Endodermal cell (in vitro differentiated cells): ENCODE measurements around the gene TUBGCP4. TPM values are rescaled to one million over a fixed set of nuclear protein-coding genes. Genes with fewer than 3 reads are reported as not detected.

Experiments used
- DNase-seq: peaks from one replicate; pipeline ENCODE4 v3.0.0-alpha.2; 2017
- H3K27ac ChIP-seq: 2 replicates; pipeline ENCODE4 v1.5.1; 2013; ENCODE audit warnings: mild to moderate bottlenecking, low read depth, low read length, moderate library complexity
- H3K27me3 ChIP-seq: 2 replicates; pipeline ENCODE4 v1.6.1; 2013; ENCODE audit warnings: mild to moderate bottlenecking, low read length, moderate library complexity; ENCODE audit not compliant: insufficient read depth, control insufficient read depth, poor library complexity, severe bottlenecking
- H3K36me3 ChIP-seq: 2 replicates; pipeline ENCODE4 v1.7.0; 2013; ENCODE audit warnings: mild to moderate bottlenecking, low read length, moderate library complexity; ENCODE audit not compliant: control insufficient read depth, insufficient read depth
- H3K4me1 ChIP-seq: one replicate; pipeline ENCODE4 v1.7.0; 2013; ENCODE audit warnings: low read length; ENCODE audit not compliant: control insufficient read depth, insufficient read depth
- H3K4me3 ChIP-seq: 2 replicates; pipeline ENCODE4 v1.5.1; 2013; ENCODE audit warnings: mild to moderate bottlenecking, low read length, moderate library complexity
- H3K9ac ChIP-seq: 2 replicates; pipeline ENCODE4 v1.6.1; 2013; ENCODE audit warnings: mild to moderate bottlenecking, low read length, moderate library complexity; ENCODE audit not compliant: poor library complexity, severe bottlenecking; ENCODE audit errors: extremely low read depth
- H3K9me3 ChIP-seq: 2 replicates; pipeline ENCODE4 v1.6.1; 2013; ENCODE audit warnings: mild to moderate bottlenecking, low read length, moderate library complexity; ENCODE audit not compliant: control insufficient read depth
- H3K27ac Mint-ChIP-seq: 2 replicates; pipeline ENCODE4 v1.8.0; 2020; ENCODE audit warnings: mixed read lengths
- H3K27me3 Mint-ChIP-seq: 2 replicates; pipeline ENCODE4 v1.8.0; 2021; ENCODE audit warnings: mild to moderate bottlenecking, mixed read lengths; ENCODE audit not compliant: insufficient read depth
- H3K36me3 Mint-ChIP-seq: 2 replicates; pipeline ENCODE4 v1.8.0; 2020; ENCODE audit warnings: low read depth, mixed read lengths
- H3K4me1 Mint-ChIP-seq: 2 replicates; pipeline ENCODE4 v1.8.0; 2020; ENCODE audit warnings: mixed read lengths
- H3K4me3 Mint-ChIP-seq: 2 replicates; pipeline ENCODE4 v1.8.0; 2020; ENCODE audit warnings: mild to moderate bottlenecking, moderate library complexity, mixed read lengths
- H3K9me3 Mint-ChIP-seq: 2 replicates; pipeline ENCODE4 v1.8.0; 2020; ENCODE audit warnings: mild to moderate bottlenecking, mixed read lengths
- WGBS, 2 experiments: methylation state at CpG; one replicate each; pipeline versions ENCODE4 v1.1.5 to v1.1.7; 2013; ENCODE audit warnings: missing lambda C conversion rate in 2 of 2, mixed read lengths in 1 of 2; ENCODE audit not compliant: insufficient coverage in 1 of 2, insufficient read length in 1 of 2; 5-methylcytosine and 5-hydroxymethylcytosine counted together
- total RNA-seq, 2 donors: library from RNA; stranded (reverse); fragmentation: NEBNext Ultra II Directional in 1 of 2; extraction: Animal tissue kit (Norgen Biotek cat#: 25700) in 1 of 2; gene quantifications; 2 replicates in 1 of 2; 3 replicates in 1 of 2; pipeline ENCODE4 v1.2.1, GENCODE V29; 2021
- TF ChIP-seq, protein P1 (sequence below): fragments of 200-600 bp; sonication (generic); conservative IDR thresholded peaks from 2 replicates; pipeline ENCODE4 v1.5.0; 2021; ENCODE audit warnings: antibody characterized with exemption, mild to moderate bottlenecking

The TUBGCP4 gene
- total RNA-seq, 2 donors from 2014 or later: 19.3 to 20.0 TPM

DNA sequence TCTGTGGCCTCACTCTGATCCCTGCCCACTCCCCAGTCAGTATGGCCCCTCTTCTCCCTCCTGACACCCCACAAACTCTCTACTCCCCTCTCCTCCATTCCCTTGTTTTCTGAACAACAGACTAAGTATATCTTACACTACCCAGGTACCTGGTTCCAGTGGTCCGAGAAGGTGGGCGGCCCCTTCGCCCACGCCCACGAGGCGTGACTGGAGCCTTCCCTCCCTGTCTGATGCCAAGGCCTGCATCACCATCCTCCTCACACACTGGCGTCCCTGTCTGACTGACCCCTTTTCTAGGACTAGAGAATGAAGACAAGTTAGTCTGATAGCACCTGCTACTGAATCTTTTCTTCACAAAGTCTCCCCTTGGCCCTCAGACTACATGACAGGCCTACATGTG is 50.0 kb downstream of the TUBGCP4 start:
- H3K4me1 ChIP-seq: peaks cover 11% of the 10 kb centered on the region
- H3K27me3 ChIP-seq: no peaks in the 10 kb centered on the region
- TF ChIP-seq, protein P1, sequence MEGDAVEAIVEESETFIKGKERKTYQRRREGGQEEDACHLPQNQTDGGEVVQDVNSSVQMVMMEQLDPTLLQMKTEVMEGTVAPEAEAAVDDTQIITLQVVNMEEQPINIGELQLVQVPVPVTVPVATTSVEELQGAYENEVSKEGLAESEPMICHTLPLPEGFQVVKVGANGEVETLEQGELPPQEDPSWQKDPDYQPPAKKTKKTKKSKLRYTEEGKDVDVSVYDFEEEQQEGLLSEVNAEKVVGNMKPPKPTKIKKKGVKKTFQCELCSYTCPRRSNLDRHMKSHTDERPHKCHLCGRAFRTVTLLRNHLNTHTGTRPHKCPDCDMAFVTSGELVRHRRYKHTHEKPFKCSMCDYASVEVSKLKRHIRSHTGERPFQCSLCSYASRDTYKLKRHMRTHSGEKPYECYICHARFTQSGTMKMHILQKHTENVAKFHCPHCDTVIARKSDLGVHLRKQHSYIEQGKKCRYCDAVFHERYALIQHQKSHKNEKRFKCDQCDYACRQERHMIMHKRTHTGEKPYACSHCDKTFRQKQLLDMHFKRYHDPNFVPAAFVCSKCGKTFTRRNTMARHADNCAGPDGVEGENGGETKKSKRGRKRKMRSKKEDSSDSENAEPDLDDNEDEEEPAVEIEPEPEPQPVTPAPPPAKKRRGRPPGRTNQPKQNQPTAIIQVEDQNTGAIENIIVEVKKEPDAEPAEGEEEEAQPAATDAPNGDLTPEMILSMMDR: no peak
- H3K9ac ChIP-seq: no peak overlapping the region
- Mint-ChIP-seq H3K4me1 (peaks cover 10% of the 10 kb centered on the region), H3K9me3 (no peaks in the 10 kb centered on the region), H3K4me3 (no peak overlapping the region), H3K27me3 (no peaks in the 10 kb centered on the region), H3K27ac (no peak overlapping the region), H3K36me3 (peaks cover 75% of the 10 kb centered on the region)
- peaks cover 93% of the 10 kb centered on the region for H3K36me3 ChIP-seq
- no peak for DNase-seq
- H3K4me3 ChIP-seq: no peak overlapping the region
- no peak overlapping the region for H3K27ac ChIP-seq
- no peaks in the 10 kb centered on the region for H3K9me3 ChIP-seq
- WGBS, 2 experiments: 96 to 97% methylated on average over 7 of the region's 7 CpGs

DNA sequence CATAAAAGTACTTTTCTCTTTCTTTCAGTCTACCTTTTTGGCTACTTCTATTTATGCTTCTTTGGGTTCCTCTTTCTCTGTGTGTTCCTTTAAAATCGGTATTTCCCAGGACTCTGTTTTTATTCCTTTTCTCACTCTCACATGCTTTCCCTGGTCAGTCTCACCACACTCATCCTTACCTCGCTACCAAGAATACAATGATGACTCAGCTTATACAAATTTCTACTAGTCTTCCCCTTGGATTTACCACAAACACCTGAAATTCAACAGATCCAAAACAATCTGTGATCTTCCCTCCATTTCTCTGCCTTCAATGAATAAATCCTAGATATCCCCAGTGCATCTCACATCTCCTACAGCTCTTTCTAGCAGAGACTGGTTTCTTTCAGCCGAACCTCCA is 52.9 kb downstream of the TUBGCP4 start:
- no peak overlapping the region for H3K4me3 ChIP-seq
- no peaks in the 10 kb centered on the region for H3K4me1 ChIP-seq
- 89 to 96% methylated on average over 3 of the region's 3 CpGs for WGBS, 2 experiments
- DNase-seq: no peak
- no peaks in the 10 kb centered on the region for H3K27me3 ChIP-seq
- no peaks in the 10 kb centered on the region for H3K9me3 Mint-ChIP-seq
- H3K36me3 Mint-ChIP-seq: peaks cover 80% of the 10 kb centered on the region
- no peaks in the 10 kb centered on the region for H3K4me1 Mint-ChIP-seq
- no peak overlapping the region for H3K27ac Mint-ChIP-seq
- no peak overlapping the region for H3K9ac ChIP-seq
- TF ChIP-seq, protein P1: no peak
- H3K36me3 ChIP-seq: peaks cover 92% of the 10 kb centered on the region
- no peak overlapping the region for H3K4me3 Mint-ChIP-seq
- H3K27me3 Mint-ChIP-seq: no peaks in the 10 kb centered on the region
- H3K27ac ChIP-seq: no peak overlapping the region
- H3K9me3 ChIP-seq: no peaks in the 10 kb centered on the region

DNA sequence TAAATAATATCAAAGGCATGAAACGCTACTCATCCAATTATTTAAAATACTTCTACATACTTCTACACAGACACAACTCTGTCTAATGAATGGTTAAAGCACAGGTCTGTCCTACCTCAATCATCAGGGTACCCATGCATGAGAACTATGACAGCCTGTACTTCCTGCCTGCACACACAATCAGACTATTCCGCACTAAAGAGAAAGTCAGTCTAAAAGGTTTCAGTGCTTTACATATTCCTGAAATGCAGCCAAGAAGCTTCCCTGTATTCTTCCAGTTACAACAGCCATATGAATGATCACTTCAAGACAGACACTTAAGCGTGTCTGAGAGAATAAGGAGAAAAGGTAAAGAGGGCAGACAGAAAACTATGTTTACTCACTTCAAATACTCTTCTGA is 58.8 kb downstream of the TUBGCP4 start:
- peaks cover 91% of the 10 kb centered on the region for H3K36me3 ChIP-seq

More for the DNA sequence above, 58.8 kb downstream of the TUBGCP4 start:
- no peak overlapping the region for H3K27ac Mint-ChIP-seq
- H3K9me3 Mint-ChIP-seq: no peaks in the 10 kb centered on the region
- H3K4me1 ChIP-seq: no peaks in the 10 kb centered on the region
- H3K27me3 Mint-ChIP-seq: no peaks in the 10 kb centered on the region
- H3K4me1 Mint-ChIP-seq: no peaks in the 10 kb centered on the region
- no peak overlapping the region for H3K4me3 Mint-ChIP-seq
- no peak overlapping the region for H3K27ac ChIP-seq
- no peaks in the 10 kb centered on the region for H3K9me3 ChIP-seq
- WGBS, 2 experiments: 93 to 94% methylated on average over 1 to 2 of the region's 3 CpGs
- no peak overlapping the region for H3K9ac ChIP-seq
- no peaks in the 10 kb centered on the region for H3K27me3 ChIP-seq
- DNase-seq: no peak
- peaks cover 60% of the 10 kb centered on the region for H3K36me3 Mint-ChIP-seq
- H3K4me3 ChIP-seq: no peak overlapping the region
- TF ChIP-seq, protein P1: no peak
